ENCODE data around the gene LMBRD1.

LMBRD1 gene

GRCh38 chr6:69820018-69820417 is 23.2 kb upstream of the LMBRD1 start:
- Histone ChIP-seq H3K27ac (ENCODE audit: insufficient read depth, low read depth, low read length, poor library complexity, severe bottlenecking) (no peak overlapping the region), H3K27me3 (ENCODE audit: control insufficient read depth, insufficient read depth, low read length, poor library complexity, severe bottlenecking) (no peaks in the 10 kb centered on the region), H3K4me3 (ENCODE audit: insufficient read depth, low read depth, low read length) (no peak overlapping the region), H3K4me1 (ENCODE audit: control insufficient read depth, insufficient read depth, low read length) (no peaks in the 10 kb centered on the region), H3K36me3 (ENCODE audit: control insufficient read depth, insufficient read depth, low read length) (no peaks in the 10 kb centered on the region), H3K9me3 (ENCODE audit: control insufficient read depth, low read length) (no peaks in the 10 kb centered on the region)
- whole genome bisulfite sequencing, 2 experiments, result 88 to 95% methylated on average over 1 of the region's 1 CpG

- no peak overlapping the region for H3K4me3 ChIP-seq (ENCODE audit: insufficient read depth, low read depth, low read length)
- H3K4me1 ChIP-seq (ENCODE audit: control insufficient read depth, insufficient read depth, low read length), result no peaks in the 10 kb centered on the region
- H3K27me3 ChIP-seq (ENCODE audit: control insufficient read depth, insufficient read depth, low read length, poor library complexity, severe bottlenecking), result no peaks in the 10 kb centered on the region
- H3K9me3 ChIP-seq (ENCODE audit: control insufficient read depth, low read length), result no peaks in the 10 kb centered on the region
- 89 to 100% methylated on average over 4 of the region's 4 CpGs for WGBS, 2 experiments
- H3K36me3 ChIP-seq (ENCODE audit: control insufficient read depth, insufficient read depth, low read length), result no peaks in the 10 kb centered on the region
- no peak overlapping the region for H3K27ac ChIP-seq (ENCODE audit: insufficient read depth, low read depth, low read length, poor library complexity, severe bottlenecking)
Measured at GRCh38 chr6:69819138-69819537, 22.3 kb upstream of the LMBRD1 start.

- H3K27ac ChIP-seq (ENCODE audit: insufficient read depth, low read depth, low read length, poor library complexity, severe bottlenecking), result no peak overlapping the region
- 93 to 99% methylated on average over 2 of the region's 2 CpGs for WGBS, 2 experiments
- H3K36me3 ChIP-seq (ENCODE audit: control insufficient read depth, insufficient read depth, low read length), result no peaks in the 10 kb centered on the region
Measured at GRCh38 chr6:69818223-69818930, 21.6 kb upstream of the LMBRD1 start.

GRCh38 chr6:69817358-69817757 is 20.5 kb upstream of the LMBRD1 start:
- no peaks in the 10 kb centered on the region for H3K27me3 ChIP-seq (ENCODE audit: control insufficient read depth, insufficient read depth, low read length, poor library complexity, severe bottlenecking)

More at GRCh38 chr6:69818223-69818930, 21.6 kb upstream of the LMBRD1 start:
- H3K9me3 ChIP-seq (ENCODE audit: control insufficient read depth, low read length), result no peaks in the 10 kb centered on the region
- H3K4me1 ChIP-seq (ENCODE audit: control insufficient read depth, insufficient read depth, low read length), result no peaks in the 10 kb centered on the region
- H3K27me3 ChIP-seq (ENCODE audit: control insufficient read depth, insufficient read depth, low read length, poor library complexity, severe bottlenecking), result no peaks in the 10 kb centered on the region
- H3K4me3 ChIP-seq (ENCODE audit: insufficient read depth, low read depth, low read length), result no peak overlapping the region

GRCh38 chr6:69816569-69816968 is 19.8 kb upstream of the LMBRD1 start:
- 57 to 60% methylated on average over 3 of the region's 3 CpGs for WGBS, 2 experiments
- H3K9me3 ChIP-seq (ENCODE audit: control insufficient read depth, low read length), result no peaks in the 10 kb centered on the region
- H3K27me3 ChIP-seq (ENCODE audit: control insufficient read depth, insufficient read depth, low read length, poor library complexity, severe bottlenecking), result no peaks in the 10 kb centered on the region
- no peak overlapping the region for H3K27ac ChIP-seq (ENCODE audit: insufficient read depth, low read depth, low read length, poor library complexity, severe bottlenecking)
- H3K36me3 ChIP-seq (ENCODE audit: control insufficient read depth, insufficient read depth, low read length), result no peaks in the 10 kb centered on the region
- H3K4me1 ChIP-seq (ENCODE audit: control insufficient read depth, insufficient read depth, low read length), result no peaks in the 10 kb centered on the region
- H3K4me3 ChIP-seq (ENCODE audit: insufficient read depth, low read depth, low read length), result no peak overlapping the region

More at GRCh38 chr6:69817358-69817757, 20.5 kb upstream of the LMBRD1 start:
- H3K4me3 ChIP-seq (ENCODE audit: insufficient read depth, low read depth, low read length), result no peak overlapping the region
- no peak overlapping the region for H3K27ac ChIP-seq (ENCODE audit: insufficient read depth, low read depth, low read length, poor library complexity, severe bottlenecking)
- no peaks in the 10 kb centered on the region for H3K4me1 ChIP-seq (ENCODE audit: control insufficient read depth, insufficient read depth, low read length)
- no peaks in the 10 kb centered on the region for H3K9me3 ChIP-seq (ENCODE audit: control insufficient read depth, low read length)
- H3K36me3 ChIP-seq (ENCODE audit: control insufficient read depth, insufficient read depth, low read length), result no peaks in the 10 kb centered on the region

GRCh38 chr6:69816026-69816425 is 19.2 kb upstream of the LMBRD1 start:
- WGBS, 2 experiments, result 100% methylated on average over 1 of the region's 1 CpG
- no peaks in the 10 kb centered on the region for H3K27me3 ChIP-seq (ENCODE audit: control insufficient read depth, insufficient read depth, low read length, poor library complexity, severe bottlenecking)
- H3K4me3 ChIP-seq (ENCODE audit: insufficient read depth, low read depth, low read length), result no peak overlapping the region
- H3K36me3 ChIP-seq (ENCODE audit: control insufficient read depth, insufficient read depth, low read length), result no peaks in the 10 kb centered on the region
- no peaks in the 10 kb centered on the region for H3K9me3 ChIP-seq (ENCODE audit: control insufficient read depth, low read length)
- no peaks in the 10 kb centered on the region for H3K4me1 ChIP-seq (ENCODE audit: control insufficient read depth, insufficient read depth, low read length)
- no peak overlapping the region for H3K27ac ChIP-seq (ENCODE audit: insufficient read depth, low read depth, low read length, poor library complexity, severe bottlenecking)

GRCh38 chr6:69813508-69813907 is 16.7 kb upstream of the LMBRD1 start:
- no peak overlapping the region for H3K27ac ChIP-seq (ENCODE audit: insufficient read depth, low read depth, low read length, poor library complexity, severe bottlenecking)
- H3K9me3 ChIP-seq (ENCODE audit: control insufficient read depth, low read length), result no peaks in the 10 kb centered on the region
- H3K4me3 ChIP-seq (ENCODE audit: insufficient read depth, low read depth, low read length), result no peak overlapping the region
- no peaks in the 10 kb centered on the region for H3K36me3 ChIP-seq (ENCODE audit: control insufficient read depth, insufficient read depth, low read length)
- WGBS, 2 experiments, result 100% methylated on average over 1 of the region's 1 CpG; no CpG with 5 or more reads in 1 of the 2 experiments
- no peaks in the 10 kb centered on the region for H3K4me1 ChIP-seq (ENCODE audit: control insufficient read depth, insufficient read depth, low read length)
- H3K27me3 ChIP-seq (ENCODE audit: control insufficient read depth, insufficient read depth, low read length, poor library complexity, severe bottlenecking), result no peaks in the 10 kb centered on the region

- no peak overlapping the region for H3K4me3 ChIP-seq (ENCODE audit: insufficient read depth, low read depth, low read length)
- no peaks in the 10 kb centered on the region for H3K9me3 ChIP-seq (ENCODE audit: control insufficient read depth, low read length)
- no peaks in the 10 kb centered on the region for H3K36me3 ChIP-seq (ENCODE audit: control insufficient read depth, insufficient read depth, low read length)
- 92 to 98% methylated on average over 4 of the region's 4 CpGs for WGBS, 2 experiments
- no peak overlapping the region for H3K27ac ChIP-seq (ENCODE audit: insufficient read depth, low read depth, low read length, poor library complexity, severe bottlenecking)
- H3K4me1 ChIP-seq (ENCODE audit: control insufficient read depth, insufficient read depth, low read length), result no peaks in the 10 kb centered on the region
- no peaks in the 10 kb centered on the region for H3K27me3 ChIP-seq (ENCODE audit: control insufficient read depth, insufficient read depth, low read length, poor library complexity, severe bottlenecking)
Measured at GRCh38 chr6:69812746-69813427, 16.1 kb upstream of the LMBRD1 start.

GRCh38 chr6:69802995-69803394 is 6.2 kb upstream of the LMBRD1 start:
- WGBS, 2 experiments, result 66 to 72% methylated on average over 4 of the region's 4 CpGs
- no peaks in the 10 kb centered on the region for H3K27me3 ChIP-seq (ENCODE audit: control insufficient read depth, insufficient read depth, low read length, poor library complexity, severe bottlenecking)
- H3K4me1 ChIP-seq (ENCODE audit: control insufficient read depth, insufficient read depth, low read length), result no peaks in the 10 kb centered on the region

GRCh38 chr6:69801711-69802110 is 4.9 kb upstream of the LMBRD1 start:
- 93 to 98% methylated on average over 2 of the region's 2 CpGs for WGBS, 2 experiments
- Histone ChIP-seq H3K4me3 (ENCODE audit: insufficient read depth, low read depth, low read length) (no peak overlapping the region), H3K9me3 (ENCODE audit: control insufficient read depth, low read length) (no peaks in the 10 kb centered on the region), H3K4me1 (ENCODE audit: control insufficient read depth, insufficient read depth, low read length) (no peaks in the 10 kb centered on the region), H3K27ac (ENCODE audit: insufficient read depth, low read depth, low read length, poor library complexity, severe bottlenecking) (no peak overlapping the region), H3K36me3 (ENCODE audit: control insufficient read depth, insufficient read depth, low read length) (no peaks in the 10 kb centered on the region), H3K27me3 (ENCODE audit: control insufficient read depth, insufficient read depth, low read length, poor library complexity, severe bottlenecking) (no peaks in the 10 kb centered on the region)

More at GRCh38 chr6:69802995-69803394, 6.2 kb upstream of the LMBRD1 start:
- H3K36me3 ChIP-seq (ENCODE audit: control insufficient read depth, insufficient read depth, low read length), result no peaks in the 10 kb centered on the region
- H3K4me3 ChIP-seq (ENCODE audit: insufficient read depth, low read depth, low read length), result no peak overlapping the region
- no peaks in the 10 kb centered on the region for H3K9me3 ChIP-seq (ENCODE audit: control insufficient read depth, low read length)
- no peak overlapping the region for H3K27ac ChIP-seq (ENCODE audit: insufficient read depth, low read depth, low read length, poor library complexity, severe bottlenecking)
